Measurements from ENCODE around the gene CREB5. TPM values are rescaled to one million over a fixed set of nuclear protein-coding genes. Genes with fewer than 3 reads are reported as not detected.

CREB5 gene
- total RNA-seq, 1 experiment from 2014 or later, result 19.2 TPM

DNA sequence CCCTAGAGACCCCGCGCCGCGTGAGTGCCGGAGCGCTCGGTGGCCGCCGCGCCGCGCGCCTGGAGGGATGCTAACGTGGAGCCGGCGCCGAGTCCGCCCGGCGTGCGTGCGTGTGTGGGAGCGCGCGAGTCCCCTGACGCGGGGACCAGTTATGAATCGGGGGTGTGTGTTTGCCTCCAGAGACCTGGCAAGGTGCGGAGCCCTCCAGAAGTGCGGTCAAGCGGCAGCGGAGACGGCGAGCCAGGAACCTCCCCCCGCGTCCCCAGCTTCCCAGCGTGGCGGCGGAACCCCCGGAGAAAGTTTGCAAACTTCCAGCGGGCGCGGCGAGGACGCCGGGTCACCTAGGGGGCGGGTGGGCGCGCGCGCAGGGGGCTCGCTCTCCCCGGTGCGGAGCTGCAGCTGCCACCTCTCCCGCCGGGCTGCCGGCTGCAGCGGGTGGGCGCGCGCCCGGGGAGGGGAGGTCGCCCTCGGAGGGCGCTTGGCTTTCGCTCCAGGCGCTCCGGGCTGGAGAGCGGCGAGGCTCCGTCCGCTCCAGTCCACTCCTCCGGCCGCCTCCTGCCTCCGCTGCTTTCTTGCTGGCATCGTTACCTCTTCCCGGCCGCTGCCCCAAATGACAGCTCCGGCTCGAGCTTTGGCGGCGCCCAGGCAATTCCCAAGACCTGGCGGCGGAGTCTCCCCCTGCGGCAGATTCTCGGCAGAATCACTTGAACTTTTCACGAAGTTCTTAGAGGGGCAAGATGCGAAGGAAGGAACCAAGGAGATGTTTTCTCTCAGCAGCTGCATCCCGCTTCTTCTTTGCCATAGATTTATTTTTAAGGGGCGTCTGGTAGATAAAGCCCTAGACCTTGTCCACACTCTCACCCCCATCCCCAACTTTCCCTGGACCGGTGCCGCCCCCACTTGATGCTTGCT is 2.3 kb upstream of the CREB5 start:
- peak; percentile 64 for DNase-seq
- H3K27ac Mint-ChIP-seq (ENCODE audit: unreplicated experiment), result peak overlapping the region; percentile 88
- H3K27me3 Mint-ChIP-seq (ENCODE audit: unreplicated experiment), result no peaks in the 10 kb centered on the region
- peaks cover 40% of the 10 kb centered on the region for H3K4me1 Mint-ChIP-seq (ENCODE audit: low read depth, unreplicated experiment)
- no peak for TF ChIP-seq CTCF (IDR thresholded peaks at IDR 0.05; ENCODE audit: unreplicated experiment)
- BruUV-seq (replicated peaks), result TSS peak; percentile 80
- CTCF ChIA-PET, result interaction anchor here (0.7 to 1.2 kb wide), 4 partner anchors 49 to 1294 kb away, joined by 3 to 4 read pairs (median 4); no protein-coding TSS in a partner anchor
- H3K9me3 Mint-ChIP-seq (ENCODE audit: low read depth, unreplicated experiment), result no peaks in the 10 kb centered on the region
- intact Hi-C loops (cut with micrococcal nuclease; ENCODE audit: unreplicated experiment), result loop anchor here (5.0 kb wide), 2 partner anchors 77 to 212 kb away; no protein-coding TSS in a partner anchor
- H3K4me3 Mint-ChIP-seq (ENCODE audit: low read depth, unreplicated experiment), result peak overlapping the region; percentile 83
- peaks cover 54% of the 10 kb centered on the region for H3K36me3 Mint-ChIP-seq (ENCODE audit: insufficient read depth, unreplicated experiment)

GRCh38 chr7:28410628-28411531 is 1.4 kb upstream of the CREB5 start:
- BruUV-seq (replicated peaks), result no TSS peak
- Mint-ChIP-seq H3K9me3 (ENCODE audit: low read depth, unreplicated experiment) (no peaks in the 10 kb centered on the region), H3K27ac (ENCODE audit: unreplicated experiment) (peak overlapping the region; percentile 78), H3K4me3 (ENCODE audit: low read depth, unreplicated experiment) (peak overlapping the region; percentile 83), H3K4me1 (ENCODE audit: low read depth, unreplicated experiment) (peaks cover 31% of the 10 kb centered on the region), H3K36me3 (ENCODE audit: insufficient read depth, unreplicated experiment) (peaks cover 48% of the 10 kb centered on the region), H3K27me3 (ENCODE audit: unreplicated experiment) (no peaks in the 10 kb centered on the region)
- TF ChIP-seq CTCF (IDR thresholded peaks at IDR 0.05; ENCODE audit: unreplicated experiment), result no peak
- CTCF ChIA-PET, result interaction anchor here (0.6 to 1.2 kb wide), 10 partner anchors 13 to 1873 kb away, joined by 3 to 6 read pairs (median 4); no protein-coding TSS in a partner anchor
- intact Hi-C loops (cut with micrococcal nuclease; ENCODE audit: unreplicated experiment), result loop anchor here (5.0 kb wide), 1 partner anchor 76 kb away; no protein-coding TSS in a partner anchor
- DNase-seq, result peak; percentile 54

DNA sequence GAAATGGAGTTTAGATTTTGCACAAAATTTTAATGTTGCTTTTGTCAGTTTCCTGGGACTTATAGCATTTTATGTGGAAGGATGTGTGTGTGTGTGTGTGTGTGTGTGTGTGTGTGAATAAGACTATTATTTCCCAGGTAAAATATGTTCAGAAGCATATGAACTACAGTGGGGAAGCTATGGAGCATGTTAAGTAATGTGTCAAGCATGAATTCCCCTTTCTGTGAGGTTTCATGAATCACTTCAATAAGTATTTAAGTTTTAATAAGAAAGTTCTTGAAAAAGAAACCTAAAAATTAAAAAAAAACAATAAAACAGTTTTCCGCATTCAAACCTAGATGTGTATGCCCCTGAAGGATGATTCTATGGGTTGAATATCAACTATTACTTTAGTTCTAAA is 693 bp downstream of the CREB5 start:
- Mint-ChIP-seq H3K4me3 (ENCODE audit: low read depth, unreplicated experiment) (no peak overlapping the region), H3K27ac (ENCODE audit: unreplicated experiment) (no peak overlapping the region), H3K36me3 (ENCODE audit: insufficient read depth, unreplicated experiment) (peaks cover 35% of the 10 kb centered on the region), H3K27me3 (ENCODE audit: unreplicated experiment) (no peaks in the 10 kb centered on the region), H3K9me3 (ENCODE audit: low read depth, unreplicated experiment) (no peaks in the 10 kb centered on the region), H3K4me1 (ENCODE audit: low read depth, unreplicated experiment) (peaks cover 23% of the 10 kb centered on the region)
- intact Hi-C loops (cut with micrococcal nuclease; ENCODE audit: unreplicated experiment), result loop anchor here (5.0 kb wide), 1 partner anchor 74 kb away; no protein-coding TSS in a partner anchor
- CTCF ChIA-PET, result no interaction called here
- TF ChIP-seq CTCF (IDR thresholded peaks at IDR 0.05; ENCODE audit: unreplicated experiment), result no peak
- no peak for DNase-seq
- BruUV-seq (replicated peaks), result no TSS peak

DNA sequence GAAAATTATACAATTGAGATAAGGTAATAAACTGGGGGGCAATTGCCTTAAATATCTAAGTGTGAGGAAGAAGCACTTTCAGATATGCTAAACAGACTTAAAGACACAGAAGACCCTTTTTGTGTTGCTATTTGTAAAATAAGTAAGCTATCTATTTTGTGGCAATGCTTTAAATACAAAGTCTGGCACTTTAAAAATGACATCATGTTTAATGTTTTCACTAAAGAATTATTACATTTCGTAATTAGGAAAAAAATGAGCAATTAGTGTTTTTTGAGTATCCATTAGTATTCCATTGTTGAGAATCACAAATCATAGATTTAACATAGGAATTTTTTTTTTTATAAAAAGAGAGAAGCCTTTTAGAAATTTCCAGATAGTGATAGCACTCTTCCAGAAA is 2.1 kb downstream of the CREB5 start:
- no TSS peak for BruUV-seq (replicated peaks)
- no peak overlapping the region for H3K27ac Mint-ChIP-seq (ENCODE audit: unreplicated experiment)
- CTCF ChIA-PET, result interaction anchor here (0.7 kb wide), 2 partner anchors 157 to 184 kb away, joined by 3 read pairs; no protein-coding TSS in a partner anchor
- intact Hi-C loops (cut with micrococcal nuclease; ENCODE audit: unreplicated experiment), result loop anchor here (5.0 kb wide), 1 partner anchor 73 kb away; no protein-coding TSS in a partner anchor
- no peaks in the 10 kb centered on the region for H3K9me3 Mint-ChIP-seq (ENCODE audit: low read depth, unreplicated experiment)
- peaks cover 12% of the 10 kb centered on the region for H3K4me1 Mint-ChIP-seq (ENCODE audit: low read depth, unreplicated experiment)
- peaks cover 21% of the 10 kb centered on the region for H3K36me3 Mint-ChIP-seq (ENCODE audit: insufficient read depth, unreplicated experiment)
- H3K27me3 Mint-ChIP-seq (ENCODE audit: unreplicated experiment), result no peaks in the 10 kb centered on the region
- DNase-seq, result no peak
- TF ChIP-seq CTCF (IDR thresholded peaks at IDR 0.05; ENCODE audit: unreplicated experiment), result no peak
- no peak overlapping the region for H3K4me3 Mint-ChIP-seq (ENCODE audit: low read depth, unreplicated experiment)

Measured in Calu3 (cell line).